Left cardiac atrium (tissue), 4 donors: ENCODE measurements around the gene SPDEF. TPM values are rescaled to one million over a fixed set of nuclear protein-coding genes. Genes with fewer than 3 reads are reported as not detected.

ENCODE experiments used
- ATAC-seq, 2 donors: fragments of 200-7000 bp; cut with Tn5 transposase; one replicate each; pipeline ENCODE4 v1.9.1; 2020; ENCODE audit warnings: mild to moderate bottlenecking in 2 of 2, moderate library complexity in 2 of 2
- DNase-seq: peaks from one replicate; pipeline ENCODE4 v3.0.0-alpha.2; 2020
- intact Hi-C, 2 donors: fragments of 100-400 bp; cut with DNase I; formaldehyde crosslinking; loops; one replicate each; pipeline versions ENCODE4 v1.14.1 to v1.15.1; 2022 to 2023
- total RNA-seq, 2 donors: library from RNA; stranded (reverse); fragmentation: NEBNext Ultra II Directional; extraction: Animal tissue kit (Norgen Biotek cat#: 25700); gene quantifications; one replicate each; pipeline ENCODE4 v1.2.1, GENCODE V29; 2021
- donor health status: DM: no; HTN: yes; CAD: no.
- donor health status: DM: no; HTN: yes; CAD: no; lungs with severe emphysema.
- donor health status: DM: yes; HTN: yes; CAD: no.
- donor health status: Dilated cardiomyopathy.

SPDEF gene
- total RNA-seq, 2 donors from 2014 or later = 0.16 TPM; not detected in 1

GRCh38 chr6:34568341-34569201, 12.4 kb upstream of the SPDEF start:
- no peak for ATAC-seq
- intact Hi-C loops = no loop called here
- DNase-seq = no peak

DNA sequence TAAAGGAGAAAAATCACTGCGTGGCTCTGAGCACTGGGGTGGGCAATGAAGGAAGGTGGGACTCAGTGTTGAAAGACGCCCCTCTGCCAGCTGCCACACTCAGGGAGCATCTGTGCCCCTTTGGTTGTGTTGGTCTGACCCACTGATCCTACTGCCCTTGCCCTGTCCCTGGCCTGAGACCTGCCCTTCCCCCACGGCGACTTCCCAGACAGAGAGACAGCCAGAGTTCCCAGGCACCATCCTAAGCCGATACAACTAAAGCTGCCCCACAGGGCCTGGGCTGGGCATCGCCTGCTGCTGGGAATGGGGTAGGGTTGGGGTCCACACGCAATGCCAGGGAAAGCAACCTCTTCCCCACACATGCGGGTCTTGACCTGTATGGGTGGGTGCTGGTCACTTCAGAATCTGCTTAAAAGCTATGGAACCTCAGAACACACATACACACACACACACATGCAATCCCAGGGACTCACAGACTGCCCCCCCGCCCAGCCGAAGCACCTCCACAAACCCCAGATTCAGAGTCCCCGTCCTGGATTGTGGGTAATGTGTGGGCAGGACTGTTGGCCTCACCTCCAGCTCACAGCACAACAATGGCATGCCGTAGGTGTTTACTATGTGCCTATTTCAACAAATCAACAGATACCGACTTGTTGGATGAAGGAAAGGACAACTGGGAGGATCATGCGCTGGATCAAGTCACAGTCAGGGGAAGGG, 10.9 kb upstream of the SPDEF start:
- intact Hi-C loops = no loop called here
- DNase-seq (no peak), ATAC-seq (no peak)

GRCh38 chr6:34565722-34566137, 9.6 kb upstream of the SPDEF start:
- DNase-seq = no peak
- ATAC-seq = no peak
- intact Hi-C loops = no loop called here

DNA sequence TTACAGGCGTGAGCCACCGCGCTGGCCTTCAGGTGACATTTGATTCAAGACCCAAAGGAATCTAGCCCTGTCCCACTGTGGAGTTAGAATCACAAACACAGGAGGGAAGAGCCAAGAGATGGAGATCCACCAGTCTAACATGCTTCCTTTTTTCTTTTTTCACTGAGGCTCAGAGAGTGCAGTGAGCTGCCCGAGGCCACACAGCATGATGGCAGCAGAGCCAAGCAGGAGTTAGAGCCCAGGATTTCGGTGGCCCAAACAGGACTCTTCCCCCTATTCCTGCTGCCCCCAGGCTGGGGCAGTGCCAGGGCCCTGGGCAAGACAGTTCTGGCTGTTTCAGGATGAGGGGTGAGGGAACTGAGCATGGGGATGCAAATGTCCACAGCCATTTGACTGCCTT, 8.1 kb upstream of the SPDEF start:
- DNase-seq (no peak), ATAC-seq (no peak)
- intact Hi-C loops = no loop called here

- intact Hi-C loops = no loop called here
- no peak for DNase-seq
- no peak for ATAC-seq
Measured at GRCh38 chr6:34563513-34563870, 7.4 kb upstream of the SPDEF start.

- DNase-seq (no peak), ATAC-seq (no peak)
- intact Hi-C loops = no loop called here
Measured at GRCh38 chr6:34562861-34563512, 6.9 kb upstream of the SPDEF start.

- ATAC-seq = no peak
- intact Hi-C loops = no loop called here
- DNase-seq = no peak
Measured at GRCh38 chr6:34562350-34562749, 6.2 kb upstream of the SPDEF start.

DNA sequence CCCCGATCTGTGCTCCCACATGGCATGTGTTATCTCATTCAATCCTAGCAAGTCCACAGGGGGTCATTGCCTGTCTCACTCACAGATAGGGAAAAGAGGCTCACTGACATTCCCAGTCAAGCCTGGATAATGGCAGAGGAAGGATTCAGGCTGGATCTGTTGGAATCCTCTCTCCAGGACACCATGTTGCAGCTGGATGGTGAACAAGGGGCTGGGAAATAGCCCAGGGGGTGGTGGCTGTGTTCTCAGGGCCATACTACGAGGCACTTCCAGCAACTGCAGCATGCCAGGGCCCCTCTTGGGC, 5.0 kb upstream of the SPDEF start:
- intact Hi-C loops = no loop called here
- DNase-seq = no peak
- no peak for ATAC-seq

DNA sequence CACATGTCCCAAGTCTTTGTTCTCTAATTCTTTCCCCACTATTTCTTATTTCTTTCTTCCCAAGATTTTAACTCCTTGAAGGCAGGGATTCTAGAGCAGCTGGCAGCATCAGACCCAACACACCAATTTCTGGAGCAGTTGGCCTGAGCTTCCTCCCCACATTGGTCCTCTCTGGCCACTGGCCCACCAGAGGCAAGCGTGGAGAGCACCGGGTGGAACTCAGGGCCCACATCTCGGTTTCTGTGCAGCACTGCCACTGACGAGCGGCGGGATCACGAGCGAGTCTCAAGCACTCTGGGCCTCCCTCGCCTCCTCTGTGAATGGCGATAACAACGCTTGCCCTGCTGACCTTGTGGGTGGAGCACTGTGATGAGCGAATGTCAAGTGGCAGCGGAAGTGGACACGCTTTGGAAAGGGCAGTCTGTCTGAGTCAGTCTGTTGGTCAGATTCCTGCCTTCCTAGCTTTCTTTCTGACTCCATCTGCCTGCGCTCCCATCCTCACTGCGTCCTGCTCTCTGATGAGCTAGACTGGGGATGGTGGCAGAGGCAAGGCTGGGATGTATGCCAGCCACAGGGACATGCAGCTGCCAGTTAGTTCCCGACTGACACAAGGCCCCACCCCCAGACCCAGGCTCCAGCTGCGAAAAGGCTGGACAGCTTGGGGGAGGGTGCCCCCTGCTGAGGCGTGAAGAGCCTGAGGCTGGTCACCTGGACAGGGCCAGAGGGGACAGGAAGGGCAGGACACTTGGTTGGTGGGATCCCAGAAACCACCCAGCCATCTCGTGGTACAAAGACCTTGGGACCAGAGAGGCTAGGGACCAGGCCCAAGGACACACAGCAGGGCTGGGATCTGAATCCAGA, 4.5 kb upstream of the SPDEF start:
- peak; percentile 54 for DNase-seq
- intact Hi-C loops = no loop called here
- ATAC-seq = peak; percentile 60 to 86

DNA sequence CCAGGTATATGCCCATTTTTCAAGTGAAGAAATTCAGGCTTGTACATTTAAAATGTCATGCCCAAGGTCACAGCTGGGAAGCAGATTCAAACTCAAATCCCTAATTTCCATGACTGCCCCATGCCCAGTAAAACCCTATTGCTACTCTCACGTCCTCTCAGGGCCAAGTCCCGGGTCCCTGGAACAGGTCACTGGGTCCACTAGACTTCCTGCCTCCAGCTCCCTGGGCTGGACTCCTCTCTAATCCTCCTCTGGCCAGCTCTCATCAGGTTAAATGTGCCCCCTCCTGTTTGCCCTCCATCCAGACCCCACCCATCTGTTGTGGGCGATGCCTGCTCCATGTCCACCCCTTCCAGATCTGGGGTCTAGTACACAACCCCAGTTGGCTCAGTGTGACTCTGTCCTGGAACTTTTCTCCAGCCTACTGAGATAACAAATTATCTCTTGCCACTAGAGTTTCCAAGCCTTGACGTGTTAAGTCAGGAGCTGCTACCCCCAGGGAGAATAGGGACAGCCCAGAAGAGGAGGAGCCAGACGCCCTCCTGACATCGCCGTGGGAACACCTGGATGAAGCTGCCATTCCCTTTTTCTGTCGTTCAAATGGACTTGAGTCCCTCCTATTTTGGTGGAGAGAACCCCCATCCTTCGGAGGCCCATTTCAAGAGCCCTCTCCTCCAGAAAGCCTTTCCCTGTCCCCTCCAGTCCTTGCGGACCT, 3.7 kb upstream of the SPDEF start:
- DNase-seq = no peak
- ATAC-seq = peak in 1 of 2 donors; percentile 37
- intact Hi-C loops = no loop called here

- DNase-seq = no peak
- ATAC-seq = no peak
- intact Hi-C loops = no loop called here
Measured at GRCh38 chr6:34558172-34558714, 2.1 kb upstream of the SPDEF start.

DNA sequence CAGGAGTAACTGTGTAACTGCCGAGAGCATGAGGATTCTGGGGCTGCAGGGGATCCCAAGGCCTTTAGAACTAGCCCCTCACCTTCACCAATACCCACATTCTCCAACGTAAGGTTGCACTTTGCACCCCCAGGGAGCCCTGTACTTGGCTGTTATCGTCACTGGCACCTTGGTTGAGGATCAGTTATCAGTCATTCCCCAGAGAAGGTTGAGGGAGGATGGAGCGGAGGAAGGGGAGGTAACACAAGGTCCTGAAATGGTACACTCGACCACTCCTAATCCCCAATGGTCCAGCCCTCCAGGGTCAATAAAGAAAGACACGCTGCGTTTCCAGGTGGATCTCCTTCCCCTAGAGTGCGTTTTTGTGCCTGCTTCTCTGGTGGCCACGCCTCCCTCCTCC, 1.1 kb upstream of the SPDEF start:
- intact Hi-C loops = no loop called here
- DNase-seq (no peak), ATAC-seq (no peak)

GRCh38 chr6:34556493-34556892, 364 bp upstream of the SPDEF start:
- ATAC-seq (no peak), DNase-seq (no peak)
- intact Hi-C loops = no loop called here

GRCh38 chr6:34555328-34555727, 801 bp downstream of the SPDEF start:
- DNase-seq = no peak

GRCh38 chr6:34555007-34555322, 1.2 kb downstream of the SPDEF start:
- intact Hi-C loops = no loop called here
- DNase-seq = no peak
- ATAC-seq = no peak

More at GRCh38 chr6:34555328-34555727, 801 bp downstream of the SPDEF start:
- intact Hi-C loops = no loop called here
- no peak for ATAC-seq

DNA sequence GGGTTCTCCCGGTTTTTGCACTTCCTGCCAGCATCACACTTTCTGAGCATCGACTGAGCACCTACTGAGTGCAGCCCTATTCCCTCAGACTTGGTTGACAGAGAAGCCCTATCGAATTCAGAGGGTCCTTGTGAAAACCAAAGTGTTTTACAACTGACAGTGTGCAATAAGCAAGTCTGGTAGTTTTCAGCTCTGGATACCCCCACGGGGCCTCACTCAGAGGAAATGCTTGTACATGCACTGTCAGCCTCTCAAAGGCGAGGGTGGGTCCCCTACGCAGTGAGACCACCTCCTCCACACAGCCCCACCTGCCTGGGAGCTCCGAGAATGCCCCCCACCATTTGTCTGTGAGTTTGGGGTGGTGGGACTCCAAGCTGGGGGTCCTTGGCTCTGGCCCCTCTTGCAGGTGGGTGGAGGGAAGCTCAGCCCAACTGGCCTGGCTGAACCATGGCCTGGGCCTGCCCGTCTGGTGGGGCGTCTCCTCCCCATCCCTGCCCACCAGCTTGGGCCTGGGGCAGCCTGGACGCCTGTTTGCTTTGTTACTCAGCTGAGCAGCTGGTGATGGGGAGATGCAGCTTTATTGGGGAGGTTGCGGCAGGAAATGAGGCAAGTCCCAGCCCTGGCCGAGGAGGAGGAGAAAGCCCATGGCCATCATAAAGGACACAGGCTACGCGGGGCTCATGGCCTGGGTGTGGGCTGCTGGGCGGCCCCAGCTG, 1.7 kb downstream of the SPDEF start:
- ATAC-seq = no peak
- intact Hi-C loops = no loop called here
- DNase-seq = no peak

- intact Hi-C loops = no loop called here
- ATAC-seq (no peak), DNase-seq (no peak)
Measured at GRCh38 chr6:34553750-34554149, 2.4 kb downstream of the SPDEF start.

- intact Hi-C loops = no loop called here
- ATAC-seq = no peak
- no peak for DNase-seq
Measured at GRCh38 chr6:34553146-34553545, 3.0 kb downstream of the SPDEF start.
